Measurements from ENCODE around the gene NPFFR1.

DNA sequence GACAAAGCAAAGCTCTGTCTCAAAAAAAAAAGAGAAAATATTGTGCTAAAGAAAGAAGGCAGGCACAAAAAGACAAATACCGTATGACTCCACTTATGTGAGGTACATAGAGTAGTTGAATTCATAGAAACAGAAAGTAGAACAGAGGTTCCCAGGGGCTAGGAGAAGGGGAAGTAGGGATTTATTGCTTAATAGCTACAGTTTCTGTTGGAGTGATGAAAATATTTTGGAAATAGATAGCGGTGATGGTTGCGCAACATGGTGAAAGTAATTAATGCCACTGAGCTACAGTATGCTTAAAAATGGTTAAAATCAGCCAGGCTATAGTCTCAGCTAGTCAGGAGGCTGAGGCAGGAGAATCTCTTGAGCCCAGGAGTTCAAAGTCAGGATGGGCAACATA, 18.5 kb upstream of the NPFFR1 start:
- TF ChIP-seq CTCF (IDR thresholded peaks at IDR 0.05; ENCODE audit: poor library complexity): no peak
- TF ChIP-seq EZH2 (IDR thresholded peaks at IDR 0.05; ENCODE audit: borderline replicate concordance): no peak
